CD4-positive, alpha-beta T cell (primary cell): ENCODE results near the gene ADGRE2. TPM values are rescaled to one million over a fixed set of nuclear protein-coding genes. Genes with fewer than 3 reads are reported as not detected.

Experiments used
- ATAC-seq: fragments of 200-7000 bp; cut with Tn5 transposase; one replicate; pipeline ENCODE4 v1.10.0; 2022; ENCODE audit warnings: mild to moderate bottlenecking; ENCODE audit not compliant: poor library complexity
- CTCF ChIA-PET: fragments of 350-600 bp; sonication (Branson Sonifier 250); formaldehyde crosslinking; loops from one replicate; lab custom pipeline; 2021; ENCODE audit warnings: antibody characterized with exemption, inconsistent platforms; lab: Charles Lee
- POLR2A ChIA-PET: fragments of 350-600 bp; sonication (Branson Sonifier 250); formaldehyde crosslinking; loops from one replicate; lab custom pipeline; 2021; ENCODE audit warnings: antibody characterized with exemption, inconsistent platforms; lab: Charles Lee
- DNase-seq, 14 experiments: peaks; one replicate each; pipeline ENCODE4 v3.0.0-alpha.2; 2013 to 2020; ENCODE audit warnings: mixed read lengths in 2 of 14
- H3K27ac ChIP-seq, 2 donors: one replicate each; pipeline versions ENCODE4 v1.5.1 to v1.7.0; 2013; ENCODE audit warnings: low read length in 2 of 2, low read depth in 1 of 2, mild to moderate bottlenecking in 1 of 2
- H3K27me3 ChIP-seq, 2 experiments: 1 replicate in 1 of 2; 2 replicates in 1 of 2; pipeline versions ENCODE4 v1.6.1 to v1.7.0; 2013; ENCODE audit warnings: low read length in 2 of 2, control low read depth in 1 of 2, mild to moderate bottlenecking in 1 of 2, moderate library complexity in 1 of 2; ENCODE audit not compliant: insufficient read depth in 2 of 2, control insufficient read depth in 1 of 2
- H3K36me3 ChIP-seq: one replicate; pipeline ENCODE4 v1.6.1; 2013; ENCODE audit warnings: low read length, control low read depth; ENCODE audit not compliant: insufficient read depth
- H3K4me1 ChIP-seq: one replicate; pipeline ENCODE4 v1.6.1; 2013; ENCODE audit warnings: low read length, control low read depth; ENCODE audit not compliant: insufficient read depth
- H3K4me3 ChIP-seq: one replicate; pipeline ENCODE4 v1.5.1; 2013; ENCODE audit warnings: mild to moderate bottlenecking, low read length, moderate library complexity
- H3K9me3 ChIP-seq, 2 experiments: 1 replicate in 1 of 2; 2 replicates in 1 of 2; pipeline versions ENCODE4 v1.6.1 to v1.7.0; 2013; ENCODE audit warnings: low read length in 2 of 2, mild to moderate bottlenecking in 2 of 2, control low read depth in 1 of 2, moderate library complexity in 1 of 2; ENCODE audit not compliant: control insufficient read depth in 1 of 2, insufficient read depth in 1 of 2
- H3K27ac Mint-ChIP-seq: one replicate; pipeline ENCODE4 v1.8.0; 2020; ENCODE audit warnings: mixed read lengths
- H3K27me3 Mint-ChIP-seq: one replicate; pipeline ENCODE4 v1.8.0; 2021; ENCODE audit warnings: mixed read lengths
- H3K36me3 Mint-ChIP-seq: one replicate; pipeline ENCODE4 v1.8.0; 2021; ENCODE audit warnings: low read depth, mixed read lengths
- H3K4me1 Mint-ChIP-seq: one replicate; pipeline ENCODE4 v1.8.0; 2021; ENCODE audit warnings: low read depth, mixed read lengths
- H3K4me3 Mint-ChIP-seq: one replicate; pipeline ENCODE4 v1.8.0; 2020; ENCODE audit warnings: mild to moderate bottlenecking, mixed read lengths
- H3K9me3 Mint-ChIP-seq: one replicate; pipeline ENCODE4 v1.8.0; 2020; ENCODE audit warnings: mixed read lengths
- intact Hi-C, 2 experiments: fragments of 100-400 bp; cut with DNase I in 1 of 2; cut with micrococcal nuclease in 1 of 2; formaldehyde crosslinking; loops; one replicate each; pipeline versions ENCODE4 v1.15.1 to v1.9.0; 2023 to 2025; cut with DNase I, micrococcal nuclease
- total RNA-seq, 174 experiments: library from RNA in 2 of 174; stranded (reverse) in 2 of 174; gene quantifications; one replicate each; pipeline ENCODE4 v1.2.3 and lab custom pipeline; 2021 to 2026
- TF ChIP-seq, protein P1 (sequence below): fragments of 200-600 bp; IDR thresholded peaks from one replicate; pipeline ENCODE4 v1.8.0; 2022; ENCODE audit warnings: antibody characterized with exemption, mild to moderate bottlenecking

Gene ADGRE2
- total RNA-seq, 2 experiments from 2014 or later: 3.0 to 3.8 TPM

DNA sequence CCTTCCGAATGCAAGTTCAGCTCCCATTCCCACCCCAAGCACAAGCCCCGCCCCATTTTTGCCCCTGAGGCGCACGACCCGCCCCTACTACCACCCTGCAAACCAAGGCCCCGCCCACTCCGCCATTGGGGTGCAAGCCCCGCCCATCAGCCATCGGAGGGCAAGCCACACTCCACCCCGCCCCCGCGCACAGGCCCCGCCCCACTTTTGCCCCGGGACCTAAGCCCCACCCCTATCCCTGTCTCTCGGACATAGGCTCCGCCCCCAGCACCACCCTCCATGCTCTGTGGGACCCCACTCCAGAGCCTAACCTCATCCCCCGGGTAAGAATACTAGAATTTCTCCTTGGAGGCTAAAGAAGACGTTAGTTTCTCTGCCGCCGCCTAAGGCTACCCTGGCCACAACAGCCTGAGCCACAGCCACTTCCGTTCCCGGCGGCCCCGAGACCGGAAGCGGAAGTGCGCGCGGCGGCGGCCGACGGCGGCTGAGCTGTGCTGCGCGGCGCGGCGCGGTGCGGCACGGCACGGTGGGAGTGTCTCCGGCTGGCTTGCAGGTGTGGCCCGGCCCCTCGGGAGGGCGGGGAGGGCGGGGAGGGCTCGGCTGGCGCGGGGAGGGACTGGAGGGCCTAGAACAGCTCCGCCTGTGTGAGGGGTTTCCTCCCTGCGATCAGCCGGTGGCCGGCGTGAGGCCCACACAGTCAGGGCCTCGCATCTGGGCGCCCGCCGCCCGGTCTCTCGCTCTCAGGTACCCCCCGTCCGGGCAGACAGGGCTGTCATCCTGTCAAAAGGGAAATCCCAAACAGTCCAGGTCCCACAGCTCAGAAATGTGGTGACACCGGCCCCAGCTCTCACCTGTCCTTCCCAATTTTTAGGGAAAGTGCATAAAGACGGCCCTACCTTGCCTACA lies 88.5 kb downstream of the ADGRE2 start, which contains the start of gene ZNF333:
Gene ZNF333 (plus strand): TSS at position 451 of the 906 bp plus-strand sequence. CDS start 3,444 bp downstream, outside the sequence.
- peak within 1 kb of the TSS; percentile 99 for H3K27ac Mint-ChIP-seq
- intact Hi-C loops: loop anchor here (1.0 to 10.0 kb wide), 4 partner anchors 118 to 783 kb away; partner anchors contain the start of genes BRME1 (in 1 of the 2), C19orf67 (in 1 of the 2), CC2D1A (in 1 of the 2) and GIPC1 (in 1 of the 2)

DNA sequence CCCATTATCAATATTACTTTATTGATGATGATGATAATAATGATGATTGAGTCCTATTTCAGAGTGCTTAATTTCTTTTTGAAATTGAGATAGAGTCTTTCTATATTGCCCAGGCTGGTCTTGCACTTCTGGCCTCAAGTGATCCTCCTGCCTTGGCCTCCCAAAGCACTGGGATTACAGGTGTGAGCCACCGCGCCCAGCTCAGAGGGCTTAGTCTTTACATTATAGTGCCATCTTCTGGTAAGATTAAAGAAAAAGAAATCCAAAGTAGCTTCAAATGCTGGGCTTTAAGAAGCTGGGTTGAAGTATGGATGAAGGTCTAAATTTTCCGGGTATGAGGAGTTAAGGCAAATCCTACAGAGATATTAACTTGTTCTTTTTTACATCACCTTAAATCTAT lies 91.9 kb downstream of the ADGRE2 start:
- intact Hi-C loops: loop anchor here (1.0 to 10.0 kb wide), 2 partner anchors 112 to 192 kb away; partner anchors contain the start of gene GIPC1 (in 1 of the 2)
- Histone ChIP-seq H3K4me1 (peaks cover 26% of the 10 kb centered on the region), H3K27me3 (no peaks in the 10 kb centered on the region), H3K9me3 (no peaks in the 10 kb centered on the region), H3K36me3 (no peaks in the 10 kb centered on the region), H3K4me3 (no peak overlapping the region), H3K27ac (no peak overlapping the region)
- ChIA-PET POLR2A (interaction anchor here (0.6 to 1.1 kb wide), 2 partner anchors 112 to 115 kb away, joined by 4 read pairs; partner anchors contain the start of gene NDUFB7), CTCF (interaction anchor here (0.7 to 6.8 kb wide), 7 partner anchors 10 to 938 kb away, joined by 3 to 74 read pairs (median 3); partner anchors contain the start of gene NDUFB7)
- TF ChIP-seq, protein P1, sequence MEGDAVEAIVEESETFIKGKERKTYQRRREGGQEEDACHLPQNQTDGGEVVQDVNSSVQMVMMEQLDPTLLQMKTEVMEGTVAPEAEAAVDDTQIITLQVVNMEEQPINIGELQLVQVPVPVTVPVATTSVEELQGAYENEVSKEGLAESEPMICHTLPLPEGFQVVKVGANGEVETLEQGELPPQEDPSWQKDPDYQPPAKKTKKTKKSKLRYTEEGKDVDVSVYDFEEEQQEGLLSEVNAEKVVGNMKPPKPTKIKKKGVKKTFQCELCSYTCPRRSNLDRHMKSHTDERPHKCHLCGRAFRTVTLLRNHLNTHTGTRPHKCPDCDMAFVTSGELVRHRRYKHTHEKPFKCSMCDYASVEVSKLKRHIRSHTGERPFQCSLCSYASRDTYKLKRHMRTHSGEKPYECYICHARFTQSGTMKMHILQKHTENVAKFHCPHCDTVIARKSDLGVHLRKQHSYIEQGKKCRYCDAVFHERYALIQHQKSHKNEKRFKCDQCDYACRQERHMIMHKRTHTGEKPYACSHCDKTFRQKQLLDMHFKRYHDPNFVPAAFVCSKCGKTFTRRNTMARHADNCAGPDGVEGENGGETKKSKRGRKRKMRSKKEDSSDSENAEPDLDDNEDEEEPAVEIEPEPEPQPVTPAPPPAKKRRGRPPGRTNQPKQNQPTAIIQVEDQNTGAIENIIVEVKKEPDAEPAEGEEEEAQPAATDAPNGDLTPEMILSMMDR: peak; percentile 66
- H3K27ac Mint-ChIP-seq: peak overlapping the region; percentile 9
- H3K4me1 Mint-ChIP-seq: peaks cover 25% of the 10 kb centered on the region
- H3K27me3 Mint-ChIP-seq: peaks cover 10% of the 10 kb centered on the region
- H3K4me3 Mint-ChIP-seq: no peak overlapping the region
- peak in 8 of 14 experiments; percentile 4 to 59 (median 22) for DNase-seq
- H3K36me3 Mint-ChIP-seq: peaks cover 7% of the 10 kb centered on the region
- no peaks in the 10 kb centered on the region for H3K9me3 Mint-ChIP-seq
- ATAC-seq: no peak

More for the DNA sequence above, 88.5 kb downstream of the ADGRE2 start, which contains the start of gene ZNF333:
- no peaks in the 10 kb centered on the region for H3K27me3 ChIP-seq
- Mint-ChIP-seq H3K9me3 (no peaks in the 10 kb centered on the region), H3K4me3 (peak within 1 kb of the TSS; percentile 96), H3K27me3 (no peaks in the 10 kb centered on the region), H3K4me1 (peaks cover 31% of the 10 kb centered on the region), H3K36me3 (peaks cover 26% of the 10 kb centered on the region)
- DNase-seq (peak; percentile 94 to 99 (median 98)), ATAC-seq (peak; percentile 88)
- H3K27ac ChIP-seq: peak within 1 kb of the TSS; percentile 87 to 98
- H3K4me3 ChIP-seq: peak within 1 kb of the TSS; percentile 81
- ChIA-PET POLR2A (interaction anchor here (0.6 to 1.5 kb wide), 6 partner anchors 71 to 1147 kb away, joined by 3 to 7 read pairs (median 4); partner anchors contain the start of genes AKAP8L, DNAJB1 and NDUFB7), CTCF (interaction anchor here (1.3 to 6.8 kb wide), 4 partner anchors 116 to 133 kb away, joined by 3 to 74 read pairs (median 6); partner anchors contain the start of gene NDUFB7)
- H3K4me1 ChIP-seq: peaks cover 19% of the 10 kb centered on the region
- H3K36me3 ChIP-seq: peaks cover 12% of the 10 kb centered on the region
- TF ChIP-seq, protein P1: no peak
- no peaks in the 10 kb centered on the region for H3K9me3 ChIP-seq

DNA sequence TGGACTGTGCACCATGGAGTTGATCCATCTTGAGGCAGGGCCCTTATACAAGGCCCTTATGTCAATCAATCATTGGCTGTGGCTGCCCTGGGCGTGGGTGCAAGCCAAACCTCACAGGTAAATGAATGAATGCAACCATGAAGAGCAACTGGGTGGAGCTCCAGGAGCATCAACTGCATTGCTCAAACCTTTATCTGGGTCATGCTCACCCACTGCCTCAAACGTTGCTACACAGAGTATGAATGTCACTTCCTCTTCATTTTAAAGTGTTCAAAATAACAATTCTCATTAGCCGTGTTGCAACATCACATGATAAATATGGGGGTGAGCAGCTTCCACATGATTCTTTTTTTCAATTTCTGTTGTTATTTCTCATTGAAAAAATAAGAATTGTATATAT lies 94.9 kb downstream of the ADGRE2 start:
- peaks cover 14% of the 10 kb centered on the region for H3K4me1 ChIP-seq
- POLR2A ChIA-PET: interaction anchor here (0.7 kb wide), 1 partner anchor 11 kb away, joined by 3 read pairs; no protein-coding TSS in a partner anchor
- TF ChIP-seq, protein P1: no peak
- H3K9me3 Mint-ChIP-seq: no peaks in the 10 kb centered on the region
- H3K4me3 ChIP-seq: no peak overlapping the region
- H3K9me3 ChIP-seq: no peaks in the 10 kb centered on the region
- H3K4me3 Mint-ChIP-seq: no peak overlapping the region
- peak overlapping the region; percentile 38 for H3K27ac Mint-ChIP-seq
- H3K27me3 ChIP-seq: no peaks in the 10 kb centered on the region
- H3K36me3 ChIP-seq: no peaks in the 10 kb centered on the region
- CTCF ChIA-PET: interaction anchor here (6.8 kb wide), 1 partner anchor 110 kb away, joined by 74 read pairs; the partner anchor contains the start of gene NDUFB7
- no peak overlapping the region for H3K27ac ChIP-seq
- ATAC-seq: peak; percentile 66
- intact Hi-C loops: loop anchor here in 1 of 2 experiments (10.0 kb wide), 1 partner anchor 189 kb away; the partner anchor contains the start of gene GIPC1
- H3K36me3 Mint-ChIP-seq: no peaks in the 10 kb centered on the region
- DNase-seq: peak in 3 of 14 experiments; percentile 53 to 61 (median 55)
- H3K4me1 Mint-ChIP-seq: no peaks in the 10 kb centered on the region
- peaks cover 10% of the 10 kb centered on the region for H3K27me3 Mint-ChIP-seq
